ENCODE results near the gene BTBD6.

Gene BTBD6

DNA sequence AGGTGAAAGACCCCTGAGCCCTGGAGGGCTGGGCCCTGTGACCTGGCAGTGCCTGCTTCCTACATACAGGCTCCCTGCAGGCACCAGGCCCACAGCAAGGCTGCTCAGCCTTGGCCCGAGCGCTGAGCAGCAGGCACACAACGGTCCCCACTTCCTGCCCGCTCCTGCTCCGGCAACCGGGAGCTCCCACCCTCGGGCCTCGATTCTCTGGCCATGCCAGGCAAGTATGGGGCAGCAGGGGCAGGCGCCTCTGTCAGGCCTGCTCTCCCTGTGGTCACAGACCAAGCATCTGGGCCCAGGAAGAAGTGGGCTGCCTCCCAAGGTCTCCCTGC is 36.6 kb upstream of the BTBD6 start:
- no peak for DNase-seq

DNA sequence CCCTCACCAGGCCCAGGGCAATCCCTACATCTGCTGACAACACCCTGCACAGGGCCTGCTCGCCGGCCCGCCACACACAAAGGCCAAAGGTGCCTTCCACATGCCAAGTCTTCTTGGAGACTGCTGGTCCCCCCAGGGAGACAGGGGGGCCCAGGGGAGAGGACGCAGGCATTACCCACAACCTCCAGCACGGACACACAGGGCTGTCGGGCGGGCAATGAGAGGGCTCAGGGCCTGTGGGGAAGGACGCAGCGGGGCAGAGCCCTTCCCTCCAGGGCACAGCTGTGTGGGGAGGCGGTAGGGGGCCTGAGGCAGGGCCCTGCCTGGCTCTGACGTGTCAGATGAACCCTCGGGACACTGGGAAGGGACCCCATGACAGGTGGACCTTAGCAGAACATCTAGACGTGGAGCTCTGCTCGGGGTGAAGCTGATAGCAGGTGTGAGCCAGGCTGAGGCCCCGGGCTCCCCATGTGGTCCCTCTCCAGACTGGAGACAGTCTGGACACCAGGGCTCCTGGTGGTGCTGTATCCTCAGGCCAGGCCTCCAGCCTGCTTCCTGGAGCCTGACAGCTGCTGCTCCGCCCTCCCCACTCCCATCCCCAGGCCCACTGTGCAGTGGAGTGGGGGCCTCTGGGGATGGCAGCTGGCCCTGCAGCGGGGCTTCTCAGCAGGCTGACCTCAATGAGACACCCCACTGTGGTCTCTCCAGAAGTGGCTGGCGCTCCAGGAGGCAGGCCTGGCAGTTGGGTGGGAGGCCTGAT is 35.6 kb upstream of the BTBD6 start:
- no peak for DNase-seq

DNA sequence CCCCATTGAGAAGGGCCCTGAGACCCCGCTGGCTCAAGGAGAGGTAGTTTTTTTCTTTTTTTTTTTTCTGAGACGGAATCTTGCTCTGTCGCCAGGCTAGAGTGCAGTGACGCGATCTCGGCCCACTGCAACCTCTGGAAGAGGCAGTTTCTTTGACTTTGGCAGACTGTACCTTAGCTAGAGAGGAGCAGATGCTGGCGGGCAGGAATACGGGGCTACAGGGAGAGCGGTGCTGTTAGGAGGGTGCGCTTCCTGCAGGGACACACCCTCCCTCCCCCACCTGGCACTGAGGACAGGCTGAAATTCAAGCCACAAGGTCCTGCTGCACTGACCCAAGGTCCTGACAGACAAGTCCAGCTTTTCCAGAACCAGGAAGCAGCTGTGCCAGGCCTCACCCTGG is 35.0 kb upstream of the BTBD6 start:
- DNase-seq, result no peak

DNA sequence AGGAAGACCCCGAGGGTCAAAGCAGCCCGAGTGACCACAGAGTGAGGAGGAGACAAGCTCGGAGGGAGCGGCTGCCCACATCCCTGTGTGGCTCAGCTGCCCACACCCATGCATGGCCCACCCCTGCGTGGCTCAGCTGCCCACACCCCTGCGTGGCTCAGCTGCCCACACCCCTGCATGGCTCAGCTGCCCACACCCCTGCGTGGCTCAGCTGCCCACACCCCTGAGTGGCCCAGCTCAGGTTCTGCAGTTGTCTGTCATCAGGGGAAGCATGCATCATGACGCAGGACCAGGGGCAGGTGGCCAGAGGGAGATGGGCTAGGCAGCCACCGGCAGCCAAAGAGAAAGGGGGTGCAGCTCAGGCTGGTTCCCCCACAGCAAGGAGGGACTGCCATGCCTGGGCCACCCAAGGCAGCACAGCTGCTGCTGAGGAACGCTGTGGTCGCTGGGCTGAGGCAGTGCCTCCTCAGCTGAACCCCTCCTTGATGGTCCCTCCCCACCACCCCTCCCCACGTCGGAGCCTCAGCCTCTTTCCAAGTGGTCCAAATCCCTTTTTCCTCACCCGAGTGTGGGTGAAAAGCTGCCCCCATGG is 33.9 kb upstream of the BTBD6 start:
- no peak for DNase-seq

DNA sequence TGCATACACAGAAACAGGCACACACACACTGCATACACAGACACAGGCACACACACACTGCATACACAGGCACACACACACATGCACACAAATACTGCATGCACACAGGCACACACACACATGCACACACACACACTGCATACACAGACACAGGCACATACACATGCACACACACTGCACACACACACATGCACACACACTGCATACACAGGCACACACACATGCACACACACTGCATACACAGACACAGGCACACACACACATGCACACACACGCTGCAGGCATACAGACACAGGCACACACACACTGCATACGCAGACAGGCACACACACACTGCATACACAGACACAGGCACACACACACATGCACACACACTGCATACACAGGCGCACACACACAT is 32.7 kb upstream of the BTBD6 start:
- no peak for DNase-seq

DNA sequence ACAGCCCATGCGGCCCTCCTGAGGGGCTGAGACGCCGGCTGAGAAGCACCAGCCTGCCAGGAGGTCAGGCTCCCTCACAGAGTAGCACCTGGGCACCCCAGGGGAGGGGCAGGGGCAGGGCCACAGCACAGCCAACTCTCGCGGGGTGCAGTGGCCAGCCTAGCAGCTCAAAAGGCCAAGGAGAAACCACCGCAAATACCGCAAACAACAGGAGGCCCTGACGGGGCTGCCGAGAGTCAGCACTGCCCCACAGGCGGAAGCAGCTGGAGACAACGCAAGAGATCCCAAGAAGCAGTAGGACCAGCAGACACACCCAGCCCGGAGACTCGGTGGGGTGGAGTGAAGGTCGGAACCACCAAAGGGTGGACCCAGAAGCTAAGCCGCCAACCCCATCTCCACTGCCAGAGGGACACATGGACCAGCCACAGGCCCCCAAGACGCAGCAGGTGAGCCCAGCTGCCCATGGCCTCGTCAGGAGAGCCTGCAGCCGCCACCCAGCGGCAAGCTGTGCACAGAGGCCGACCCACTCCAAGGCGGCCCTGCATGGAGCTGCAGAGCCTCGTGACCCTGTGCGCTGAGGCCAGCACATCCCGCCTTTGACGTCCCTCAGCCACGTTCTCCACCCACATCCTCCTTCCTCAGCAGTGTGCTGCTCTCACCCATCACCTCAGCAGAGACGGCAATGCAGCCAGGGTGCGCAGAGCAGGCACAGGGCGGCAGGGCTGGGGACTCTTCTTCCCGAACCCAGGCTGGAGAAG is 31.7 kb upstream of the BTBD6 start:
- DNase-seq, result no peak

DNA sequence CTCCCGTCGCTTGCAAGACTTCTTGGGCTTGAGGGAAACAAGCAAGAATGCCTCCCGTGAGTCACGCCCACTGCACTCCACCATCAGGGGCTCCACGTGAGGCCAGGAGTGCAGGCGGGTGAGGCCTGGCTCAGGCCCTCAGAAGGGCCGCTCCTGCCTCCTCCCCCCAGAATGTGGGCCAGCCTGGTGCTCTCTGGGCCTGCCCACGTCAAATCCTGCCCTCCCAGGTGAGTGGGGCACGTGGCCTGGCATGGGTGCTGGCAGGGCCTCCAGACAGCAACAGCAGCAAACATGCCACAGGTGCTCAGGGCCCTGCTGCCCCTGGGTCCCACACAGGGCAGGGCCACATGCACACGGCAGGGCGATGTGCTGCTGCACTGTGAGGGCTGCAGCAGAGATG is 30.6 kb upstream of the BTBD6 start:
- no peak for DNase-seq

DNA sequence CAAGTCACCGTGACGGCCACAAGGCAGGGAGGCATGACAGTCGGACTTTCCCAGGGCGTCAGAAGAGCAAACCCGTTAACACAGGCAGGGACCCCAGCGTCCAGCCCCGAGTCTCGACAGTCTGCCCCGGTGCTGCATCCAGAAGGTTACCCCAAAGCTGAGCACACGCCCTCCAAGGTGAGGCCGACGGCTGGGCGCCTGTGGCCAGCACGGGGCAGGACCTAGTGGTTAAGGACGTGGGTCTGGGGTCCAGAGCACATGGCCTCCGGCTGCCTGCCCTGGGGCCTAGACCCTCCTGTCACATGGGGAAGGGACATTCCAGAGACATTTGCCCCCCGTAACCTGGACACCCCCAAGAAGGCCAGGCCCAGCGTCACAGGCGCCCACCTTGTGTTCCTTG is 29.7 kb upstream of the BTBD6 start:
- no peak for DNase-seq

DNA sequence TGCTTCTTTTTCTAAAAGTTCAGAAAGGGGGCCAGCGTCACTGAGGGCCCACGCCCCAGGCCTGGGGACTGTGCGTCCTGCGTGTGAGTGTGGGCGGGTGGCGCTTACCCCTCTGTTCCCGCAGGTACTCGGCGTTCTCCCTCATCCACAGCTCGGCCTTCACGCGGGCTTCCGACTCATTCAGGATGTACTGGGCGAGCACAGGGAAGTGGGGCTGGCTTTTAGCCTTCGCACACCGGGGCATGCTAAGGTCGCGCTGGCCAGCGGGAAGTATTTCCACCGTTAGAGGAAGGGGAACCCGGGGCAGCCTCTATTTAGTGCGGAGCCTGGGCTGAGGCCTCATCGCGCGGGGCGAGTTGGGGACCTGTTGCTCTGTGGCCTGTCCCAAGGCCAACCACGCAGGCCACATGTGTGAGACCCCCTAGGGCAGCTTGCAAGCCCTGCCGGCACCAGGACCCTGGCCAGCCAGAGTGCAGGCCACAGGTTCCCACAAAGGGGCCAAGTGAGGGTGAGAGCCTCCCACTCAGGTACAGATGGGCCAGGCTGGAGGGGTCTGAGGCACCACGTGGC is 29.2 kb upstream of the BTBD6 start:
- no peak for DNase-seq

DNA sequence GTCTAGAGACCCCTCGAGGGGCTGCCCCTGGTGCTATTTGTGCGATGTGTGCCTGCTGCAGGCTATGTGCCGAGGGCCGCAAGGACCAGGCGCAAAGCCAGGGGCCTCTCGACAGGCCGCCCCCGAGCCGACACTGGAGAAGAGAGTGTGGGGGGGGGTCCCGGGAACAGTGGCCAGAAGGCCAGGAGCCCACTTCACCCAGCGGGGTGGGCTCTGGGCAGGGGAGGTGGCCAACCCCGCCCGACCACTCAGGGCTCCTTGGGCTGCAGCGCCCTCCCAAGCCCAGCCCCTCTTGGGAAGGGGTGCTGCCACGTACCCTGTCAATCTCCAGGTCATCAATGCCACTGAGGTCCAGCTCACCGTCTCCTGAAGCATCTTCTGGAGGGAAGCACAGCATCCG is 28.6 kb upstream of the BTBD6 start:
- no peak for DNase-seq

DNA sequence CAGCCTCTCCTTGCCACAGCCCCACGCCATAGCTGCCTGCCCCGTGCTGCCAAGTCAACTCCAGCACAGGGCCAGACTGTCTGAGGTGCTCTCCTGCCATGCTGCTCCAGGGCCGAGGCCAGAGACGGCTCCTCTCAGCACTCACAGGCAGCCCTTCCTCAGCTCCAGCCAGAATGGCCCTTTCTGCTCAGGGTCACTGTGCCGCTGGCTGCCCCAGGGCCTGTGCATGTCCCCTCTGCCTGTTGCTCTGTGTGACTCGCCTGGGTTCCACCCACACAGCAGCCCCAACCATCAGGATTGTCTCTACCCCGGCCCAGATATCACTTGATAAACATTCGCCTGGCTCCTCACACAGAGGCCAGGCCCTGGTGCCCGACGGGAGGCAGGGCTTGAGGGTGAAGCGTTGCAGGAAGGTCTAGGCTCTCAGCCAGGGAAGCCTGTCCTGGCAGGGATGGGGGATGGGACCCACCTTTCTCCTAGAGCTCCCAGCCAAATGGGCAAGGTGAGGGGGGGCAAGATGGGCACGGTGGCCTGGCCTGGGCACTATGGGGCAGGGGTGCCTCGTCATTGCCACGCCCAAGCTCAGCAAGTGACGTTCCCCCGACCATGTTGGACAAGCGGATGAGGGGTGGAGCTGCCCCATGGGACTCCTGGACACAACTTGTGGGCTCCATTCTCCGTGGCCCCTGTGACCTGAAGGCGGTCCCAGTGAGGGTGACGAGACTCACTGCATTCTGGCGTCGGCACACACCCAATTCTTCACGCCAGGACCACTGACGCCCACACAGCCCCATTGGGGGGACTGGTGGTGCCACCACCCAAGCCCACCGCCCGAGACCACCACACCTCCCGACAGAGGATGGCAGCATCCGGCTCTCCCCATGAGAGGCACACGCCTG is 27.4 kb upstream of the BTBD6 start:
- no peak for DNase-seq

DNA sequence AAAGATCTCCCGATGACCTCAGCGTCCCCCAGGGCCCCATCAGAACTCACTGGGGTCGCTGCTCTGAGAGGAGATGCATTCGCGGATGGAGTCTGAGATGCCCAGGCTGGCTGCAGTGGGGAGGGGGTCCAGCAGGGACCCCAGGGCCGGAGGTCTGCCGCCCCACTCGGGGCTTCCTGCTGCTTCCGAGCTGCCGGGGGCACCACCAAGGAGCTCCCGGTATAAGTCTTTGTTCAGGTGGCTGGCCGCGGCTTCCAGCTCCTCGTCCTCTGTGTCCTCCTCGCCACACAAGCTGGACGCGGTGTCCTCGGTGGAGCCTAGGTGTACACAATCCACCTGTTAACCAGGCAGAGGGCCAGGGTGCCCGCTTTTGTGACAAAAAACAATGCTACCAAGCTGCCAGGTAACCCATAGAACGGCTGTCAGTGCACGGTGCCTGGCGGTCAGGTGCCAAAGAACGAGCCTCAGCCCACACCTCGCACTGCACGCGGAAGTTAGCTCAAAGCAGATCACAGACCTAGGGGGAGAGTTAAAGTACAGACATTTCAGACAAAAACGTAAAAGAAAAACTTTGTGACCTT is 26.6 kb upstream of the BTBD6 start:
- DNase-seq, result no peak

DNA sequence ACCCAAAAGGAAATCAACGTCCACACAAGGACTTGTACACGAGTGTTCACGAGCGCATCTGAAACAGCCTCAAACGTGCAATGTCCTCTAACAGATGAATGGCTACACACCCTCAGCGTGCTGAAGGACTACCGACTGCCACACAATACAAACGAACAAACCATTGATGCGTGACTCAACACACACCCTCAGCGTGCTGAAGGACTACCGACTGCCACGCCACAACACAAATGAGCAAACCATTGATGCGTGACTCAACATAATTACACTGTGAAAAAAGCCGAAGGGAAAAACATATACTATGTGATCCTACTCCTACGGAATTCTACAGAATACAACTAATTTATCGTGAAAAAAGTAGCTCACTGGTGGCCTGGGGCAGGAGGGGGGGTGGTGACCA is 25.1 kb upstream of the BTBD6 start:
- DNase-seq, result no peak

DNA sequence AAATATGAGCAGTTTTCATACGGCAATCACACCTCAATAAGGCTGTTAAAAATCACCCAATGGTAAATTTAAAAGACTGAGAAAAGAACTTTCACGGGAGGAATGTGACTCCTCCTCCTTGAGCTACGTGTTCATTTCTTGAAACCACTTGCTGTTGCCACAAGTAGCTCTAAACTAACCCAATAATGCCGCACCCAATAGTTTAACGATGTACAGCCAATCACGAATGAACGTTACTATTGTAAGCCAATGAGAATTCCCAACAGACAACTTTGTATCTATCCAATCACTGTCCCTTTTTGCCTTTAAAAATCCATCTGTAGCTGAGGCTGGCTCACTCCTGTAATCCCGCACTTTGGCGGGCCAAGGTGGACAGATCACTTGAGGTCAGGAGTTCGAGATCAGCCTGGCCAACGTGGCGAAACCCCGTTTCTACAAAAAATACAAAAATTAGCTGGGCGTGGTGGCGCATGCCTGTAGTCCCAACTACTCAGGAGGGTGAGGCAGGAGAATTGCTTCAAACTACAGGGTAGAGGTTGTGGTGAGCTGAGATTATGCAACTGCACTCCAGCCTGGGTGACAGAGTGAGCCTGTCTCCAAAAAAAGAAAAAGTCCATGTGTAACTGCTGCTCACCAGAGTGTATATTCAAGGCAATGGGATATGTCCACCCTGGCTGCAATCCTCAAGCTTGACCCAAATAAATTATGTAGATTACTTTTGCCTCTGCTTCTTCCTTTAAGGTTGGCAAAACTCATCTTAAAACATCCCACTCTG is 24.4 kb upstream of the BTBD6 start:
- no peak for DNase-seq

DNA sequence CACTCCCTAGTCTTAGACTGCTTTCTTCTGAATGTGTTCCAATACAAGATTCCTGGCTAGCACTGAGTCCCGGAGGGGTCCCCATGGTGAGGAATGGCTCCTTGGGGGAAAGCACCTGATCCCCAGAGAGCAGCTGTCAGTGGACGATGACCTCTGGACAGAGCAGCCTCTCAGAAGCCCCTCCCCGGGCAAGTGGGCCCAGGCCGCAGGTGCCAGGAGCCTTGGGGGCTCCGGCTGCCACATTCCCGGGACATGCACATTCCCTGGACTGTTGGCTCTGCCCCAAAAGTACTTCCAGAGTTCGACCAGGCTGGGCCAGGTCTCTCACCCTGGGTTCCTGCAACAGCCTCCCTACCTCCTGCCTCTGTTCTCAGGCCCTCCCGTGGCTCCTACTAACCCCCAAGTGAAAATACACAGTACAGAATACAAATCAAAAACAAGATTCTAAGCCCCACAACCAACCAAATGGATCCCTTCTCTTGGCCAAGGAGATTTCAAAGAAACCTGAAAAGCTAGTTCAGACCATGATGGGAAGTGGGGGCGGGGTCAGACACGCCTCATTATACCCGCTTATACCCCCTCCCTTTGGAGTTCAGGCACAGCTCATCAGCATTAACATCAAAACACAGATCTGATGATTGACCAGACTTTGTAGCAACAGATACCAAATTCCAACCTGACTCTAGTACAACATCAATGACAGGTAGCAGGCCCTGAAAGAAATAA is 23.3 kb upstream of the BTBD6 start:
- no peak for DNase-seq

DNA sequence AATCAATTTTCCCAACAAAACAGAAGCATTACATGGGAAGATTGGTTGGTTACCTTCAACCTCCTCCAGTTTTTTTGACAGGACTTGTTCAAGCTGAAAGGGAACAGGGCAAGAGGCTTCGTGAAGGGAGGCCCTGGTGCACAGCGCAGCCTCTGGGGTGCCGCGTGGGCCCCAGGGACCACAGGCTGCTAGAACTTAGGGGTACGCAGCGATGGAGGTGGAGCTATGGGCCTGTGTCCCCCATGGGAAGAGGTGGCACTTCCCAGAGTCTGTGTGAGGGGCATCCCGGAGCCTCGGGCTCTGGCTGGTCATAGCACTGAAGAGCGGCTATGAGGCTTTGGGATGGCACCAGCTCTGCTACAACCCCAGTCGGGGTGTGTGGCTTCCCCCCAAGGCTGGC is 22.1 kb upstream of the BTBD6 start:
- DNase-seq, result no peak

DNA sequence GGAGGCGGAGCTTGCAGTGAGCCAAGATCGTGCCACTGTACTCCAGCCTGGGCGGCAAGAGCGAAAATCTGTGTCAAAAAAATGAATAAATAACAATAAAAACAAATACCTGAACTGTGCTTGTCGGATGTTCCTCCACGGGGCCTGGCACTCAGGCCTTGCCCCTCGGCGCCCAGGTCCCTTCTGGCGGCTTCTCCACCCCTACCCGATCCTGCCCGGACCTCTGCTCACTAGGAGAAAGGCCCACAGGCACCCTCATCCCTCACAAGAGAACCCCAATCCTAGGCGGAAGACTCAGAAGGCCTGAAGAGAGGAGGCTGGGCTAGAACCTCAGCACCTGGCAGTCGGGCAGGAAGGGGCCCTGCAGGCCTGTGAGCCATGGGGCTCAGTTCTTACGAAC is 21.0 kb upstream of the BTBD6 start:
- DNase-seq, result no peak

DNA sequence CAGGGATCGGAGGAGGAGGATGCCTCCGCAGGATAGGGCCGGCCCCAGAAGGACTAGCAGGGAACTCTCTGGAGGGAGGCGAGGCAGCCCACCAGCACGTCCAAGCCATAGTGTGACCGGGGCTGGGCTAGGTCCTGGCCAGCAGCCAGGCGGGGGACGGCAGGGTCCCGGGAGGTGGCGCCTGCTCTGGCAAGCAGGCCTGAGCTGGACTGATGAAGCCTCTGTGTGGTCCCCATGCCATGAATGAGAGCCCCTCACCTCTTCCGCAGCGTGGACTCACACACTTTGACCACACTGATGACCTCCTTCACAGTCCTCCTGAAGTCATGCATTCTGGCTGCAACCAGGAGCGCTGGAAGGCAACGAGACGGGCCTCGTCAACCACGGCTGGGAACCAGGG is 19.8 kb upstream of the BTBD6 start:
- no peak for DNase-seq

DNA sequence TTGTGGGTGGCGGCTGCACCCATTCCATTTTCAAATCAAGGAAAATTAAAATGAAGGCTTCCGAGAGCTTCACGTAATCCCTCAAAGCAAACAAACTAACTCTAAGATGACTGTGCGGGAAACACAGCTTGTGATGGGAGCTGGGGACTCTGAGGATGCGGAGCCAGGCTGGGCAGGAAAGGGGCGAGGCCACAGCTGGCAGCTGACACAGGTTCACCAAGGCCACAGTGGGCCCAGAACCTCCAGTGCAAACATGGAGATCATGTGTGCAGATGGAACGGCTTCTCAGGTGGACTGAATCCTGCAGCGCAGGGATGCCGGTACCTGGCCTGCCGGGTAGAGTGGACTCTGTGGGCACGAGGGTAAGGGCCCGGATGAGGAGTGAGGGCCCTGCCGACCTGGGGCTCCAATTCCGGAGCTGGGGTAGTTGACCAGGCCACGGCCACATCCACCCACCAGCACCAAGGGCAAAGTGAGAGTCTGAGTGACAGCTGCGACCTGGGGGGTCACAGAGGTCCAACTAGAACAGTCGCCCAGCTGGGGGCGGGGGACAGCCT is 19.2 kb upstream of the BTBD6 start:
- no peak for DNase-seq

DNA sequence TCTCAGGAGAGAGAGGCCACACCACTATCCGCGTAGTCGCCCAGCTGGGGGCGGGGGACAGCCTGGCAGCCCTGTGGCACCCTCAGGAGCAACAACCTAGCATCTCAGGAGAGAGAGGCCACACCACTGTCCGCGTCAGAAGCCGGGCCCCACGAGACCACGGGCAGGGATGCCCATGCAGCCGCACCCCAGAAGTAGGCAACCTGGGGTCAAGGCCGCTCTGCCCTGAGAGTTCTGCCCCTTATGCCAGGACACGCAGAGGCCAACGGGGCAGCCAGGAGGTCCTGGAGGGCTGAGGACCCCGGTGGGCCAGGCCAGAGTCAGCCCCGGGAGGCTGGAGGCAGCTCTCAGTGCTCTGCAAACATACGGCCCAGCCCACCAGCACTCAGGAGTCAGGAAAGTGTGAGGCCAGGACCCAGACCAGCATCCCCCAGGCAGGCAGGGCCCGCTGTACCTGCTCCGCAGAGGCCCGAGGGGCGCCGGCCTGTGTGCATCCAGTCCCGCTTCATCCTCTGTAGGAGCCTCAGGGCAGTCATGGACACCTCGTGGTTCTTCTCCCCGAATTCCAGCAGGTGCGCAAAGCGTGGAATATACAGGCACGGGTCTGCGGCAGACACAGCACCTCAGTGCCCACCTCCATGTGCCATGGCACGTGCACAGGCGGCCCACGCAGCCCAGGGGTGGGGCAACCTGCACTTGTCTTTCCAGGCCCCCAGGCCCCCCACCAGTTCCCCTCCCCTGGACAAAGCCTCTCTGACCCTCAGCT is 7.3 kb upstream of the BTBD6 start:
- no peak for DNase-seq
